Keratinocyte (primary cell): ENCODE results near the gene RETSAT.

ENCODE experiments used
- CTCF ChIP-seq, 3 experiments: IDR thresholded peaks in 1 of 3; conservative IDR thresholded peaks in 1 of 3; optimal IDR thresholded peaks in 1 of 3; 2 replicates in 2 of 3; 3 replicates in 1 of 3; pipeline versions ENCODE3 to v1.5.1; 2011; ENCODE audit warnings: low read length in 3 of 3, mild to moderate bottlenecking in 3 of 3, moderate library complexity in 2 of 3, control low read depth in 1 of 3, inconsistent platforms in 1 of 3; ENCODE audit not compliant: insufficient read depth in 2 of 3; ENCODE audit errors: extremely low read depth in 1 of 3
- EZH2 ChIP-seq: IDR thresholded peaks from one replicate; pipeline ENCODE4 v1.6.1; 2012; ENCODE audit warnings: inconsistent platforms, mild to moderate bottlenecking, low read length, moderate library complexity

GRCh38 chr2:85368921-85369320 is 14.6 kb upstream of the RETSAT start:
- no peak for TF ChIP-seq CTCF (optimal IDR thresholded peaks at IDR 0.05 in 1 of 3, IDR thresholded peaks at IDR 0.05 in 1 of 3, conservative IDR thresholded peaks at IDR 0.05 in 1 of 3; ENCODE audit: extremely low read depth in 1 of 3, insufficient read depth in 2 of 3, low read length in 3 of 3)
- no peak for TF ChIP-seq EZH2
